Measurements from ENCODE around the gene HOXB5.
A peak's percentile ranks its signal among the peaks of the same experiment; 100 is the strongest.

Gene HOXB5

DNA sequence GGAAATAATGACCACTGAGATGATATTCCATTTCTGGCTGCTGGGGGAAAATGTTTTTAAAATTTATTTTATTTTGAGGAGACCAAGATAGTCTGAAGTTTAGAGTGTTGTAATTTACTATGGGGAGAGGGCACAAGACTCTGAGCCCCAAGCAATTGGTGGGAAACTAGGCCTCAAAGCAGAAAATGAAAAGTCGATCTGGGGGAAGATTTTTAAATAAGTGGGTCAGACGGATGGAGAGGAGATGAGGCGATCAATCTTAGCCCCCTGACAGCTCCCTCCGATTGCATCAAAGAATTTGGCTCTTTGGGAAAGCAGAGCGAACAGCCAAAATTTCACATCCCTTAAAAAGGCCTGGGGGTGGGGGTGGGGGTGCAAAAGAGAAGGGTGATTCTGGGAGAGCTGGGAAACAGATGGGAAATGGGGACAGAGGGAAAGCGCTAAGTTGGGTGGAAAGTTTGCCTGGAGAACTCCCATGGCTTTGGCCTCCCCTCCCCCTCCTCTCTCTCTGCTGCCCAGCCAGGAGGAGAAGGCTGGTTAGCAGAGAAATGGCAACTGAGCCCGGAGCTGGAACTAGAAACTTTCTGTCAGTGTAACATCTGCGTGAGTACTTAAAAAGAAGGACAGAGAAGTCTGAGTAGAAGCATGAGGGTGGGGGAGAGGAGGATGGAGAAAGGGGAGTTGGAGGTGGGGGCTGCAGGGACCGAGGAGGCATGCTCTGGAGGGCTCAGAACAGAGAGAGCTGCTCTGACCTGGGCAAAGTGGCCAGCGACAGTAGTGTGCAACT, 47.2 kb downstream of the HOXB5 start:
- H3K4me1 ChIP-seq (ENCODE audit: control insufficient read depth, insufficient read depth, low read length) = peaks cover 48% of the 10 kb centered on the region
- no peaks in the 10 kb centered on the region for H3K9me3 ChIP-seq (ENCODE audit: control insufficient read depth, insufficient read depth, low read depth, low read length)
- CTCF ChIA-PET = interaction anchor here (1.0 to 3.1 kb wide), 5 partner anchors 9 to 53 kb away, joined by 3 to 15 read pairs (median 5); no protein-coding TSS in a partner anchor
- POLR2A ChIA-PET = interaction anchor here (0.6 to 1.8 kb wide), 14 partner anchors 9 to 527 kb away, joined by 3 to 22 read pairs (median 4); partner anchors contain the start of genes HOXB5 and HOXB9
- TF ChIP-seq PATZ1 (tag by site-specific recombination; IDR thresholded peaks at IDR 0.05) (peak; percentile 72; the same call in 1 of the 2 replicates), ZNF311 (tag by site-specific recombination; IDR thresholded peaks at IDR 0.05; ENCODE audit: borderline replicate concordance) (no peak), ZNF394 (tag by site-specific recombination; IDR thresholded peaks at IDR 0.05; ENCODE audit: borderline replicate concordance) (no peak), KLF7 (tag by site-specific recombination; IDR thresholded peaks at IDR 0.05; ENCODE audit: borderline replicate concordance) (no peak), ZNF350 (tag by site-specific recombination; IDR thresholded peaks at IDR 0.05) (no peak), PRDM1 (tag by site-specific recombination; IDR thresholded peaks at IDR 0.05) (peak; percentile 88), ZXDB (tag by site-specific recombination; IDR thresholded peaks at IDR 0.05) (0 out of 2 replicates have a peak, but pooled peaks have one; percentile 41), ZNF423 (tag by site-specific recombination; IDR thresholded peaks at IDR 0.05) (peak; percentile 14; the same call in 1 of the 2 replicates), ZNF10 (tag by site-specific recombination; IDR thresholded peaks at IDR 0.05) (0 out of 2 replicates have a peak, but pooled peaks have one; percentile 14), IKZF3 (tag by site-specific recombination; IDR thresholded peaks at IDR 0.05) (peak; percentile 73), ZNF600 (tag by site-specific recombination; IDR thresholded peaks at IDR 0.05) (peak; percentile 73; the same call in 1 of the 2 replicates), ZNF76 (tag by site-specific recombination; IDR thresholded peaks at IDR 0.05; ENCODE audit: borderline replicate concordance, low read depth) (peak; percentile 71; the same call in 1 of the 2 replicates), ZNF610 (tag by site-specific recombination; IDR thresholded peaks at IDR 0.05; ENCODE audit: borderline replicate concordance) (no peak), YY2 (tag by site-specific recombination; IDR thresholded peaks at IDR 0.05) (no peak), ZBTB6 (tag by site-specific recombination; IDR thresholded peaks at IDR 0.05) (no peak), ZBTB17 (tag by site-specific recombination; IDR thresholded peaks at IDR 0.05) (peak; percentile 90)
- TF ChIP-seq, protein P1, sequence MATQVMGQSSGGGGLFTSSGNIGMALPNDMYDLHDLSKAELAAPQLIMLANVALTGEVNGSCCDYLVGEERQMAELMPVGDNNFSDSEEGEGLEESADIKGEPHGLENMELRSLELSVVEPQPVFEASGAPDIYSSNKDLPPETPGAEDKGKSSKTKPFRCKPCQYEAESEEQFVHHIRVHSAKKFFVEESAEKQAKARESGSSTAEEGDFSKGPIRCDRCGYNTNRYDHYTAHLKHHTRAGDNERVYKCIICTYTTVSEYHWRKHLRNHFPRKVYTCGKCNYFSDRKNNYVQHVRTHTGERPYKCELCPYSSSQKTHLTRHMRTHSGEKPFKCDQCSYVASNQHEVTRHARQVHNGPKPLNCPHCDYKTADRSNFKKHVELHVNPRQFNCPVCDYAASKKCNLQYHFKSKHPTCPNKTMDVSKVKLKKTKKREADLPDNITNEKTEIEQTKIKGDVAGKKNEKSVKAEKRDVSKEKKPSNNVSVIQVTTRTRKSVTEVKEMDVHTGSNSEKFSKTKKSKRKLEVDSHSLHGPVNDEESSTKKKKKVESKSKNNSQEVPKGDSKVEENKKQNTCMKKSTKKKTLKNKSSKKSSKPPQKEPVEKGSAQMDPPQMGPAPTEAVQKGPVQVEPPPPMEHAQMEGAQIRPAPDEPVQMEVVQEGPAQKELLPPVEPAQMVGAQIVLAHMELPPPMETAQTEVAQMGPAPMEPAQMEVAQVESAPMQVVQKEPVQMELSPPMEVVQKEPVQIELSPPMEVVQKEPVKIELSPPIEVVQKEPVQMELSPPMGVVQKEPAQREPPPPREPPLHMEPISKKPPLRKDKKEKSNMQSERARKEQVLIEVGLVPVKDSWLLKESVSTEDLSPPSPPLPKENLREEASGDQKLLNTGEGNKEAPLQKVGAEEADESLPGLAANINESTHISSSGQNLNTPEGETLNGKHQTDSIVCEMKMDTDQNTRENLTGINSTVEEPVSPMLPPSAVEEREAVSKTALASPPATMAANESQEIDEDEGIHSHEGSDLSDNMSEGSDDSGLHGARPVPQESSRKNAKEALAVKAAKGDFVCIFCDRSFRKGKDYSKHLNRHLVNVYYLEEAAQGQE (tag by site-specific recombination; IDR thresholded peaks at IDR 0.05) = peak; percentile 47
- peak overlapping the region; percentile 100 for H3K27ac ChIP-seq (ENCODE audit: extremely low read depth, low read depth, low read length)
- H3K4me3 ChIP-seq (ENCODE audit: low read depth, low read length) = no peak overlapping the region
- peaks cover 10 to 29% of the 10 kb centered on the region in 2 experiments for H3K36me3 ChIP-seq (ENCODE audit: control insufficient read depth in 2 of 2, insufficient read depth in 1 of 2, low read length in 2 of 2)
